Mesothelial cell of epicardium (in vitro differentiated cells): ENCODE data around the gene GID4. TPM values are rescaled to one million over a fixed set of nuclear protein-coding genes. Genes with fewer than 3 reads are reported as not detected.

Experiments
- DNase-seq, 2 experiments: peaks; one replicate each; pipeline ENCODE4 v3.0.0; 2021; ENCODE audit warnings: low spot score in 2 of 2; ENCODE audit not compliant: unreplicated experiment in 2 of 2
- H3K27ac Mint-ChIP-seq: 2 replicates; pipeline ENCODE4 v1.8.0; 2021; ENCODE audit warnings: mixed read lengths
- H3K27me3 Mint-ChIP-seq: 2 replicates; pipeline ENCODE4 v1.8.0; 2021; ENCODE audit warnings: low read depth, mixed read lengths
- H3K36me3 Mint-ChIP-seq: 2 replicates; pipeline ENCODE4 v1.8.0; 2021; ENCODE audit warnings: mixed read lengths
- H3K4me1 Mint-ChIP-seq: 2 replicates; pipeline ENCODE4 v1.8.0; 2021; ENCODE audit warnings: mixed read lengths
- H3K4me3 Mint-ChIP-seq: 2 replicates; pipeline ENCODE4 v1.8.0; 2021; ENCODE audit warnings: mild to moderate bottlenecking, moderate library complexity, mixed read lengths
- H3K9me3 Mint-ChIP-seq: 2 replicates; pipeline ENCODE4 v1.8.0; 2021; ENCODE audit warnings: mixed read lengths
- CTCF ChIP-seq: fragments of 200-600 bp; sonication (generic); IDR thresholded peaks from one replicate; pipeline ENCODE4 v1.5.0; 2021; ENCODE audit warnings: antibody characterized with exemption; ENCODE audit not compliant: unreplicated experiment
- total RNA-seq: library from RNA; stranded (reverse); gene quantifications from 3 replicates; pipeline ENCODE4 v1.2.1, GENCODE V29; 2021

The GID4 gene
- total RNA-seq, 1 donor from 2014 or later: 11.3 TPM

GRCh38 chr17:18115517-18115916 lies 76.3 kb downstream of the GID4 start:
- no peak overlapping the region for H3K4me3 Mint-ChIP-seq
- no peaks in the 10 kb centered on the region for H3K36me3 Mint-ChIP-seq
- peaks cover 1% of the 10 kb centered on the region for H3K4me1 Mint-ChIP-seq
- no peak for DNase-seq
- no peak for TF ChIP-seq CTCF
- H3K27me3 Mint-ChIP-seq: no peaks in the 10 kb centered on the region
- H3K27ac Mint-ChIP-seq: no peak overlapping the region
- H3K9me3 Mint-ChIP-seq: peaks cover 4% of the 10 kb centered on the region

GRCh38 chr17:18116078-18116477 lies 76.9 kb downstream of the GID4 start:
- Mint-ChIP-seq H3K27ac (no peak overlapping the region), H3K4me1 (peaks cover 1% of the 10 kb centered on the region), H3K36me3 (no peaks in the 10 kb centered on the region), H3K27me3 (no peaks in the 10 kb centered on the region), H3K4me3 (no peak overlapping the region), H3K9me3 (peaks cover 4% of the 10 kb centered on the region)
- DNase-seq: no peak
- no peak for TF ChIP-seq CTCF

GRCh38 chr17:18117533-18117932 lies 78.3 kb downstream of the GID4 start:
- peaks cover 4% of the 10 kb centered on the region for H3K9me3 Mint-ChIP-seq
- no peaks in the 10 kb centered on the region for H3K27me3 Mint-ChIP-seq
- peaks cover 1% of the 10 kb centered on the region for H3K4me1 Mint-ChIP-seq
- DNase-seq: no peak
- H3K4me3 Mint-ChIP-seq: no peak overlapping the region
- TF ChIP-seq CTCF: no peak
- no peaks in the 10 kb centered on the region for H3K36me3 Mint-ChIP-seq
- H3K27ac Mint-ChIP-seq: no peak overlapping the region

Other genes with a start within 250 kb of the GID4 start
- gene SREBF1, start 202.4 kb upstream of the GID4 start, total RNA-seq: 179 to 187 TPM (median 181 TPM) in 3 replicates
- 122 to 126 TPM (median 123 TPM) in 3 replicates for gene TOM1L2, start 67.0 kb upstream of the GID4 start, total RNA-seq
- 2.9 to 3.2 TPM (median 3.2 TPM) in 3 replicates for gene DRC3, start 66.5 kb upstream of the GID4 start, total RNA-seq
- gene ATPAF2, start 240 bp upstream of the GID4 start, total RNA-seq: 26.8 to 30.9 TPM (median 29.9 TPM) in 3 replicates
- gene DRG2, start 48.5 kb downstream of the GID4 start, total RNA-seq: 48.6 to 51.2 TPM (median 49.1 TPM) in 3 replicates
- 6.3 to 8.2 TPM (median 6.3 TPM) in 3 replicates for gene MYO15A, start 69.3 kb downstream of the GID4 start, total RNA-seq
- gene ALKBH5, start 144.4 kb downstream of the GID4 start, total RNA-seq: 68.6 to 72.3 TPM (median 71.0 TPM) in 3 replicates
- gene LLGL1, start 186.2 kb downstream of the GID4 start, total RNA-seq: 70.8 to 72.5 TPM (median 72.1 TPM) in 3 replicates
- 190 to 202 TPM (median 199 TPM) in 3 replicates for gene FLII, start 219.3 kb downstream of the GID4 start, total RNA-seq
- 22.5 to 25.2 TPM (median 23.8 TPM) in 3 replicates for gene MIEF2, start 221.3 kb downstream of the GID4 start, total RNA-seq